Suprapubic skin (tissue), 4 donors: ENCODE data around the gene RAB3C.

Source experiments
- CTCF ChIP-seq, 2 donors: fragments of 200-600 bp in 1 of 2; fragments of 450-650 bp in 1 of 2; sonication (generic) in 1 of 2; IDR thresholded peaks; one replicate each; pipeline ENCODE4 v1.5.1; 2016 to 2019; ENCODE audit warnings: antibody characterized with exemption in 2 of 2, mild to moderate bottlenecking in 1 of 2, moderate library complexity in 1 of 2
- EP300 ChIP-seq: sonication (generic); formaldehyde crosslinking; IDR thresholded peaks from one replicate; pipeline ENCODE4 v1.6.1; 2017; ENCODE audit warnings: antibody characterized with exemption
- POLR2A ChIP-seq, 2 donors: fragments of 450-650 bp; IDR thresholded peaks; one replicate each; pipeline ENCODE4 v1.6.1; 2017; ENCODE audit warnings: antibody characterized with exemption in 2 of 2, mild to moderate bottlenecking in 2 of 2, moderate library complexity in 2 of 2
- POLR2AphosphoS5 ChIP-seq, 3 donors: sonication (generic); formaldehyde crosslinking; IDR thresholded peaks; one replicate each; pipeline ENCODE4 v1.6.1; 2017; ENCODE audit warnings: antibody characterized with exemption in 3 of 3

GRCh38 chr5:58595952-58596351 lies 13.1 kb downstream of the RAB3C start:
- no peak for TF ChIP-seq CTCF (IDR thresholded peaks at IDR 0.05)
- TF ChIP-seq POLR2A (IDR thresholded peaks at IDR 0.05): no peak
- no peak for TF ChIP-seq POLR2AphosphoS5 (IDR thresholded peaks at IDR 0.05)
- TF ChIP-seq EP300: no peak
